HG03520 (cell line): Measurements from ENCODE around the gene TMPRSS13.
"Not testable (repeated sequence)": the region's sequence is repeated elsewhere in the genome, so short reads cannot be mapped to it uniquely, and the experiment has no call there.

ENCODE experiments used
- ATAC-seq: cut with Tn5 transposase; IDR thresholded peaks from one replicate; pipeline ENCODE4 v1.9.1; 2021; ENCODE audit warnings: mild to moderate bottlenecking, moderate library complexity; ENCODE audit not compliant: unreplicated experiment

Gene TMPRSS13

GRCh38 chr11:117929142-117929915 lies at the start of gene TMPRSS13:
Gene TMPRSS13 (minus strand): TSS chr11:117929402. CDS start chr11:117929307, 95 bp downstream.
- ATAC-seq = no peak

GRCh38 chr11:117978991-117979390 lies 49.8 kb upstream of the TMPRSS13 start:
- ATAC-seq = no peak

- not testable (repeated sequence) for ATAC-seq
Observed at GRCh38 chr11:117978291-117978910, 49.2 kb upstream of the TMPRSS13 start.

- ATAC-seq = not testable (repeated sequence)
Observed at GRCh38 chr11:117977612-117978264, 48.5 kb upstream of the TMPRSS13 start.

- no peak for ATAC-seq
Observed at GRCh38 chr11:117977029-117977428, 47.8 kb upstream of the TMPRSS13 start.

GRCh38 chr11:117976445-117976844 lies 47.2 kb upstream of the TMPRSS13 start:
- no peak for ATAC-seq

GRCh38 chr11:117973503-117973860 lies 44.3 kb upstream of the TMPRSS13 start:
- no peak for ATAC-seq

- no peak for ATAC-seq
Observed at GRCh38 chr11:117972629-117973502, 43.7 kb upstream of the TMPRSS13 start.

- no peak for ATAC-seq
Observed at GRCh38 chr11:117972044-117972443, 42.8 kb upstream of the TMPRSS13 start.

- ATAC-seq = no peak
Observed at GRCh38 chr11:117970400-117971024, 41.3 kb upstream of the TMPRSS13 start.

- ATAC-seq = no peak
Observed at GRCh38 chr11:117969160-117969991, 40.2 kb upstream of the TMPRSS13 start.

- ATAC-seq = no peak
Observed at GRCh38 chr11:117966908-117967307, 37.7 kb upstream of the TMPRSS13 start.

- ATAC-seq = no peak
Observed at GRCh38 chr11:117962826-117963225, 33.6 kb upstream of the TMPRSS13 start.

GRCh38 chr11:117961896-117962295 lies 32.7 kb upstream of the TMPRSS13 start:
- no peak for ATAC-seq

- ATAC-seq = no peak
Observed at GRCh38 chr11:117960406-117960805, 31.2 kb upstream of the TMPRSS13 start.

- no peak for ATAC-seq
Observed at GRCh38 chr11:117959438-117960149, 30.4 kb upstream of the TMPRSS13 start.

GRCh38 chr11:117958949-117959348 lies 29.7 kb upstream of the TMPRSS13 start:
- ATAC-seq = no peak

- ATAC-seq = no peak
Observed at GRCh38 chr11:117953024-117953671, 23.9 kb upstream of the TMPRSS13 start.
